Nucleus accumbens (tissue), 56 donors: ENCODE data around the gene MVK.

Source experiments
- DNase-seq, 56 donors: peaks; one replicate each; lab custom pipeline; 2025; lab: John Stamatoyannopoulos, UW

The MVK gene

GRCh38 chr12:109625749-109626377, 52.3 kb downstream of the MVK start:
- peak in 7 of 56 donors; percentile 52 to 69 (median 60) for DNase-seq

GRCh38 chr12:109626378-109627115, 53.0 kb downstream of the MVK start:
- DNase-seq, result peak in 54 of 56 donors; percentile 36 to 97 (median 86)

- DNase-seq, result peak in 2 of 56 donors; percentile 18 to 27
These were observed 54.0 kb downstream of the MVK start for GRCh38 chr12:109627633-109628032.

GRCh38 chr12:109630107-109630506, 56.5 kb downstream of the MVK start:
- no peak for DNase-seq

GRCh38 chr12:109630815-109631214, 57.2 kb downstream of the MVK start:
- no peak for DNase-seq

GRCh38 chr12:109631302-109631701, 57.7 kb downstream of the MVK start:
- DNase-seq, result no peak

- no peak for DNase-seq
These were observed 58.2 kb downstream of the MVK start for GRCh38 chr12:109631751-109632150.

GRCh38 chr12:109632342-109632741, 58.7 kb downstream of the MVK start:
- DNase-seq, result no peak

GRCh38 chr12:109635717-109636116, 62.1 kb downstream of the MVK start:
- no peak for DNase-seq

GRCh38 chr12:109637348-109637747, 63.8 kb downstream of the MVK start:
- DNase-seq, result no peak

GRCh38 chr12:109637996-109638395, 64.4 kb downstream of the MVK start:
- DNase-seq, result no peak

GRCh38 chr12:109638735-109639134, 65.1 kb downstream of the MVK start:
- no peak for DNase-seq

GRCh38 chr12:109639151-109639872, 65.7 kb downstream of the MVK start:
- DNase-seq, result no peak

GRCh38 chr12:109640961-109641360, 67.4 kb downstream of the MVK start:
- no peak for DNase-seq

- no peak for DNase-seq
These were observed 67.8 kb downstream of the MVK start for GRCh38 chr12:109641422-109641821.

GRCh38 chr12:109642506-109643132, 69.0 kb downstream of the MVK start:
- DNase-seq, result no peak

- DNase-seq, result no peak
These were observed 71.6 kb downstream of the MVK start for GRCh38 chr12:109645194-109645593.

GRCh38 chr12:109645708-109646107, 72.1 kb downstream of the MVK start:
- no peak for DNase-seq
